IMR-90 (cell line): ENCODE results near the gene HYKK. TPM values are rescaled to one million over a fixed set of nuclear protein-coding genes. Genes with fewer than 3 reads are reported as not detected.

Experiments used
- polyA plus RNA-seq, 3 experiments: library from polyadenylated mRNA; depleted of rRNA; stranded (reverse); fragments of >200 nt; gene quantifications; 2 replicates each; pipeline ENCODE4 v1.2.3, GENCODE V29; 2012; ENCODE audit warnings: low replicate concordance in 1 of 3
- total RNA-seq: library from RNA; depleted of rRNA; stranded (reverse); fragments of >200 nt; gene quantifications from 2 replicates; pipeline ENCODE4 v1.2.3, GENCODE V29; 2012; rRNA removed

Gene HYKK
- total and polyA plus RNA-seq, 2 of the 4 experiments (the other 2 are of a cell fraction), result 3.8 to 5.6 TPM

Other genes with a start within 250 kb of the HYKK start
- under 0.01 and 0.18 TPM in 2 replicates for gene DNAJA4, start 243.0 kb upstream of the HYKK start, total RNA-seq
- gene DNAJA4, start 243.0 kb upstream of the HYKK start, polyA plus RNA-seq (2012; rRNA removed), result 0.27 and 0.32 TPM in 2 replicates
- gene SKIC8, start 208.0 kb upstream of the HYKK start, total RNA-seq, result 102 and 124 TPM in 2 replicates
- gene SKIC8, start 208.0 kb upstream of the HYKK start, polyA plus RNA-seq (2012; rRNA removed), result 69.9 and 72.2 TPM in 2 replicates
- gene CRABP1, start 167.2 kb upstream of the HYKK start, total RNA-seq, result not detected in 2 replicates
- not detected in 2 replicates for gene CRABP1, start 167.2 kb upstream of the HYKK start, polyA plus RNA-seq (2012; rRNA removed)
- gene IREB2, start 69.4 kb upstream of the HYKK start, total RNA-seq, result 12.2 and 23.6 TPM in 2 replicates
- gene IREB2, start 69.4 kb upstream of the HYKK start, polyA plus RNA-seq (2012; rRNA removed), result 10.0 and 13.5 TPM in 2 replicates
- gene PSMA4, start 32.9 kb downstream of the HYKK start, total RNA-seq, result 208 and 344 TPM in 2 replicates
- 209 and 239 TPM in 2 replicates for gene PSMA4, start 32.9 kb downstream of the HYKK start, polyA plus RNA-seq (2012; rRNA removed)
- 0.54 and 1.4 TPM in 2 replicates for gene CHRNA5, start 57.9 kb downstream of the HYKK start, total RNA-seq
- gene CHRNA5, start 57.9 kb downstream of the HYKK start, polyA plus RNA-seq (2012; rRNA removed), result 0.53 and 0.94 TPM in 2 replicates
- not detected in 2 replicates for gene CHRNA3, start 113.4 kb downstream of the HYKK start, total RNA-seq
- gene CHRNA3, start 113.4 kb downstream of the HYKK start, polyA plus RNA-seq (2012; rRNA removed), result not detected in 2 replicates
- gene CHRNB4, start 133.6 kb downstream of the HYKK start, total RNA-seq, result not detected in 2 replicates
- not detected in 2 replicates for gene CHRNB4, start 133.6 kb downstream of the HYKK start, polyA plus RNA-seq (2012; rRNA removed)